ENCODE measurements around the gene ABCA9.

The ABCA9 gene

DNA sequence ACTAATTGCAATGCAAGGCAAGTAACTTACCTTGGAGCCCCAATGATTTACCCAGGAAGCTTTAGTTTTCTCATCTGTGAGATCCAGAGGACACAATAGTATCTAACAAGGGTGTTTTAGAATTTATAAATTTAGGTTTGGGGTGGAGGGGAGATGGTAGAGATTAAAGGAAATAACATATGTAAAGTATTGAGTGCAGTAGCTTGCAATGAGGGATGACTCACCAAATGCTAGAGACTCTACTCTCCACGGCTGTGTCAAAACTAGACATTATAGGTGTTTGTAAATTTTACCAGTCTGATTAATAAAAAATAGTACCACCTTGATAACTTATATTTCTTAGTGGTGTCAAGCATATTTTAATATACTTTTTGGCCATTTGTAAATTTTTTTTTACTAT is 3.7 kb upstream of the ABCA9 start:
- DNase-seq = no peak

DNA sequence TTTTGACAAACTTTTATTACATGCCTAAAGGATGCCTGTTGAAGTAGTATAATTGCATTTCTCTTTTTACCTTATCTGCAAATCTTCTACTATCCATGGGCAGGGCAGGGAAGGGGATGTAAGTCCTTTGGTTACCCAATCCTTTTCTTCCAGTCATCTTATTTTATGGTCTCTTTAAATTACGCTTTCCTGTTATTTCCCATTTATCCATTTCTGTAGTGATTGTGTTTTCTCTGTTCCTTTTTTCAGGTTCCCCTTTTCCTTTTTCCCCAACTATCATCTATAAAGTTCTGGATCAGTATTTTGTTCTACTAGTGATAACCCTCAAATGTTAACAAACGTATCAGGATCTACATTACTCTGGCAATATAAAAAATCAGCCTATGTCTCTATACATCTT is 3.3 kb upstream of the ABCA9 start:
- no peak for DNase-seq

DNA sequence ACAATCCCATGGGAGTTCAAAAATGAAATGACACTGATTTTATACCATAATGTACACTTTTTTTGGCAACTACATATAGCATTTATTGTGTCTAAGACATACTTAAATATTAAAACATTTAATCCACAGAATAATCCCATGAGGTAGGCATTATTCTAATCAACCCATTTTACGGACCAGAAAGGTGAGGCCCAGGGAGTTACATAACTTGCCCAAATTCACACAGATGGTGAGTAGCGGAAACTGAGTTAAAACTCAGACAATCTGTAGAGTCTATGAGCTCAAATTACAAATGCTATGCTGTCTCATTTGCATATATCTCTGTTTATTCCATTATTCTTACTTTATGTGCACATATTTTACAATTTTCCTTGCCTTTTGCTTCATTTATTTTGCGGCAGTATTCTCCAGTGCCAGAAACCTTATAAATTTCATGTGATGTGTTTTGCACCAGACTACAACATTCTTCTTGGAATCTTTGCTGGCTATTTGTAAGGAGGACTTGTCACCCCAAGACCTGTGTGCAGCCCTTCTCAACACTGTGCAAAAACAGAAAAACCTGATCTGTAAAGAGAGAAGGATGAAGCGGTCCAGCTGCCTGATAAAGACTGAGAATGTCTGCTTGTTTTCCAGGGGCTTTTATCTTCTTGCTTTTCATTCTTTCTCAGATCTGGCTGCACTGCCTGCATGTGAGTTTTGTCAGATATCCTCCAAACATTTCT is 2.3 kb upstream of the ABCA9 start:
- no peak for DNase-seq

DNA sequence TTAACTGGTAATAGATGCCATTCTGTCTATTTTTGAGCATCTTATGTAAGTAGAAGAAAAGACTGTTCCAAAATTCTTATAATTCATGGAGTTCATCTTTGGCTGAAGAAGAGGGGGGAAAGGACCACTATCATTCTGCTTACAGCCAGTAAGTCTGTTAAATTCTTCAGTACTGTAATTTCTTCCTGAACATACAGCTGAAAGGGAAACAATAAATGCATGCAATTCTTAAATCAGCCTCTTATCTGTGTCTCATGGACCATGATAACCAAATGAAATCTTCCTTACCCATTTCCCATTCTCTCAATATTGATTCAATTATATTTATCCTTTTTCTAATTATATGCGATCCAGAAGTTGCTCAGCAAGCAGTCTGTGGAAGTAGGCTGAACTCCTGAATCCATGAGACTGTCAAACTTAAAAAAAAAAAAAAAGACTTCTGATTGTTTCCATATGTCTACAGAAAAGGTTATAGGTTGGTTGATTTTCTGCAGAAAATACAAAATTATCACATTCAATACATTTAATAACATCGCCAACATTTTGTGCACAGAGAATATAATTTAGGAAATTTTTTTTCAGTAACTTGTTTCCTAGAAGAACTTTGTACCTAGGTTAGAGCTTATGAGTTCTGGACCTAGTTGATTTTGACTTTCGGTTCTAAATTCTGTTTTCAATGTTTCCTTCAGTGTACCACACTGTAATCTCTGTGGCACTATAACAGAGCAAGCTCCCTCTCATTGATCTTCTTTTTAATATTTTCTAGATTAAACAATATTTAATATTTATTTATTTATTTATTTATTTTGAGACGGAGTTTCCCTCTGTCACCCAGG is 1.2 kb upstream of the ABCA9 start:
- DNase-seq = no peak

DNA sequence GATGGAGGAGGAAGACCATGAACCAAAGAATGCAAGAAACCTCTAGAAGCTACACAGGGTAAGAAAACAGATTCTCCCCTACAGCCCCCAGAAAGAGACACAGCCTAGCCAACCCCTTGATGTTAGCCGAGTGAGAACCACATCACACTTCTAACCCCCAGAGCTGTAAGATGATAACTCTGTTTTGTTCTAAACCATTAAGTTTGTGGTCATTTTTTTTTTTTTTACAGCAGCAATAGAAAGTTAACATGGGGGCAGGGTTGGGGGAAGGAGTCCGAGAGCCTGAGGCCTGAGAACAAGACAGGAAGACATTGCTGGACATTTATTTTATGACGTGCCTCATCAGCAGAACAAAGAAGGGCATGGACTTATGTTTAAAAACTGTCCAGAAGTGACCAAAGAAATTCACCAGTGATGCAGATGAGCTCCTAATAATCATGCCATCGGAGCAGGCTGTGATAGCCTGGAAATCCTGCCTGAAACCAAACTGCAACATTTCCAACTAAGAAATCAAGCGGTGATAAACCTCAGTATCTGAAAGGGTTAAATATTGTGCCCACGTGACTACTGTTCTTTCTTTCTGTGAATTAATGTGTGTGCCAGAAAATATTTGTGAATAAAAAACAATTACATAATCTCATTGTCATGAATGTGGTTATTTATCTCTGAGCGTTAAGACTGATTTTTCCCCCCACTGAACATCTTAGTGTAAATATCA is 1.1 kb downstream of the ABCA9 start:
- DNase-seq = no peak

DNA sequence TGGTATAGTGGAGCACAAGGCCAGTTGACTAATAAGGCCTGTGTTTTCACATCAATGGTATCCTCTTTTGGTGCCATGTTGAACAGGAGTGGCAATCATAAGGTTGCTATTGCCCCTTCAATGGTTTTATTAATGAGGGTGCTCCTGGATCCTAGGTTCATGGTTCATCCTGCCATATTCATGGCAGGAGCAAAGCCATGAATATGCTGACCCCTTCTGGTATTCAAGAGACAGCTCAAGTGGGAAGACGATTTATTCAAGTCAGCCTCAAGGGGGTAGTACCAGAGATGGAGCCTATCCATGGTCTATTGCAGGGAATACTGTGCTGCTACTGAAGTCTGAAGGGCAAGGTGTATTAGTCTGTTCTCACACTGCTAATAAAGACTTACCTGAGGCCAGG is 2.6 kb downstream of the ABCA9 start:
- no peak for DNase-seq

DNA sequence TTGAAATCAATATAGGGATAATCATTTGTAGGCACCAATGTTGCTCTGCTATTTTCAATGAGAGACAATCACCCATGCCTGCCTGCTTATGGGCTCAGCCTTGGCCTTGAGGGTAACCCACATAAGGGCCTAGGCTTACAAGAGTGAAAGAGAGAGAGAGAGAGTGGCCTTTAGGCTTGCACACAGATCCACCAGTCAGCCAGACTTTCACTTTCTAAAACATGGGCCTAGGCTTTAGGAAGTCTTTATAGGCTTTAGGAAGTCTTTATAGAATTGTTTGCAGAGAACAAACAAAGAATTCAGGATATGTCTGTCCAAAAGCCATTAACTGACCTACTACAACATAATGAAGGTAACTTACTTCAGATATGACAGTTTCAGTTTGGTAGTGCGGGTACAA is 3.4 kb downstream of the ABCA9 start:
- no peak for DNase-seq

DNA sequence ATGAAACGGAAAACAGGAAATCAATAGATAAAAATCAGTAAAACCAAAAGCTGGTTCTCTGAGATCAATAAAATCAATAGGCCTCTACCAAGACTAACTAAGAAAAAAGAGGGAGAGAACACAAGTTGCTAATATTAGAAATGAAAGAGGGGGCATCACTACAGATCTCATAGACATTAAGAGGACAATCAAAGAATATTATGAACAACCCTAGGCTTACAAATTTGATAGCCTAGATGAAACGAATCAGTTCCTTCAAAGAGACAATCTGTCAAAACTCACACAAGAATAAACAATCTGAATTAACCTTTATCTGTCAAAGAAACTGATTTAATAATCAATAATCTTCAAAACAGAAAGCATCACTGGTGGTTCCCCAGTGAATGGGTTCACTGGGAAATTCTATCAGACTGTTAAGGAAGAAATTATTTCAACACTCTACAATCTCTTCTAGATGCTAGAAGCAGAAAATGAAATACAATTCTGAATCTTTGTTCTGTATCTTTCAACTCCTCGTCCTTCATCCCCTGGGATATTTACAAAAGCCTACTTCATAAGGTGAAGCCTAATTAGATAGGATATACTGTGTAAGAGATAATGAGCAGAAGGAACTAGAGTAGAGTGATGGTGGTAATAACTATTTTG is 4.4 kb downstream of the ABCA9 start:
- no peak for DNase-seq

DNA sequence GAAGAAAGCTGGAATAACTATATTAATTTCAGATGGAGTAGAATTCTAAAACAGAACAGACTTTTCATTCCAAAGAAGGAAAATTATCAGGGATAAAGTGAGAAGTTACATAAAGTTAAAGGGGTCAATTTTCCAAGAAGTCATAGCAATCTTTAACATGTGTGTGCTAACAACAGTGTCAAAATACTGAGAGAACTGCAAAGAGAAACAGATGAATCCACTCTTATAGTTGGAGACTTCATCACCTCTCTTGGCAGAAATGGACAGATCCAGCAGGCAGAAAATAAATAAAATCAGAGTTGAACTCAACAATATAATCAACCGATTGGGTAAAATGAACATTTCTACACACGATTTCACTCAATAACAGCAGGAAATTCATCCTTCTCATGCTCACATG is 5.4 kb downstream of the ABCA9 start:
- DNase-seq = no peak

DNA sequence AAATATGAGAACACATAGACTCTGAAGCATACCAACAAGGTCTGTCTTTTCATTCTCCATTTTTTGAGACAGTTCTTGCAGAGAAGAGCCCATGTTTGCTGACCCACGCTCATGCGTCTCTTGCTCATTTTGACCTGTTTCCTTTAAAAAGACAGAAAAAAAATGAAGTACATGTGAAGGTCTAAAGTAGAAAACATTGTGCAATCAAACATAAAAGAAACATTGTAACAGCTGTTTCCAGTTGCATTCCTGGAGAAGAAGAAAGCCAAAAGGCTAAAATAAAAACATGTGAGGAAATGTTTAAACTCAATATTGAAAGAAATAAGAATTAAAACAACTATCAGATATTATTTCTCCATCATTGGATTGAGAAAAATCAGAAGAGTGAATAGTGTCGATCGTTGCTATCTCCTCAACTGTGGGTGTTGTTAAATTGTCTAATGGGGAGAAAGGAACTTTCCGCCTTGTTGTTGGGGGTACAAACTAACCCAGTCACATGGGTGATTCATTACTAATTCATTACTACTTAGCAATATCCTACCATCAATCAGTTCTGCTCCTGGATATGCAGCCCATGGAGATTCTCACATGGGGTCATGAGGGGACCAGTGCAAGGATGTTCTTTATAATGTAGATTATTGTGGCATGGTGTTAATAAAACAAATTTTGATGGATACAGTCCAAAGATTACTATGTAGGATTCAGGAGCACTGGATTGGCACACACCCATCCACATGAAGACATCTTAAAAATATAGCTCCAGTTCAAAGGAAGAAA is 9.5 kb downstream of the ABCA9 start:
- no peak for DNase-seq

DNA sequence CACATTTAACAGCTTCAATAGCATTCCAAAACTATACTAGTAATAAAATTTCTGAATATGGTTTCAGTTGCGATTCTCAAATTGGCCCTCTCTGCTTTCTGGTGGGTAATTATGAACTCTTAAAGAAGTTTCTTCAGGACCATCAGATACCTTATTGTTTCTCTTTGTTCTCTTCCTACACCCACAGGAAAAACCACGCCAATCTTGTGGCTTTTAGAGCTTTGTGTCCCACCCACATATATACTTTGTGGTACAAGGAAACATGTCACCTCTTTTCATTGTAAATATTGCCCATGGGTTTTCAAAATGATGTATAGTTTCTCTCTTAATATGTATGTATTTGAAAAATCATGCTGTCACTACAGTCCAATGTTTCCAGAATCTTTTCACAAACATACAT is 12.1 kb downstream of the ABCA9 start:
- DNase-seq = no peak

DNA sequence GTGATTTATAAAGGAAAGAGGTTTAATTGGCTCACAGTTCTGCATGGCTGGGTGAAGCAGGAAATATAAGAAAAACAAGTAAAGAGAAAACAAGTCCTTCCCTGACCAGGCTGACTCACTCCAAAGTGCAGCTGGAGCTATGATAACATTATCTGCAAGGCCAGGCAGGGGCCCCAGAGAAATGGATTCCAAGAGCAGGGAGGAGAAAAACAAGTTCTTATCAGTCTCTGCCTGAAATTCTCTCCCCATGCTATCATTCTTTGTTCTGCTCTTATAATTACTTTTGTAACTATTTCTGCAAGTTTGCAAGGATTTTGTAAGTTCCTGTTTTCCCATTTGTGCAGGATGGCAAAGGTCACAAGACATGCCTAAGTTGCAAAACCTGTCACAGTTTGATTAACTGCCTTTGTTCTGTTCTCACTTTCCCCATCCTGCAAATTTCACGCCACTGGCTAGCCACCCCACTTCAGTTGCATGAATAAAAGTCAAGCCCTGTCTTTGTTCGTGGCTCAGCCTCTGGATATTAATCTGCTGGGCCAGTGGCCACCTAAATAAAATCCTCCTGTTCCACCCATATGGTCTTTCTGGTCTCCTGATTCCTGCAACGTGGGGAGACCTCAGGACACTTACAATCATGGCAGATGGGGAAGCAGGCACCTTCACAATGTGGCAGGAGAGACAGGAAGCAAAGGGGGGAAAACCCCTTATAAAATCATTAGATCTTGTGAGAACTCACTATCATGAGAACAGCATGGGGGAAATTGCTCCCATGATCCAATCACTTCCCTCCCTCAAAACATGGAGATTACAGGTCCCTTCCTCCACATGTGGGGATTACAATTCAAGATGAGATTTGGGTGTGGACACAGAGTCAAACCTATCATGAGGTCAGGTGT is 13.1 kb downstream of the ABCA9 start:
- no peak for DNase-seq

DNA sequence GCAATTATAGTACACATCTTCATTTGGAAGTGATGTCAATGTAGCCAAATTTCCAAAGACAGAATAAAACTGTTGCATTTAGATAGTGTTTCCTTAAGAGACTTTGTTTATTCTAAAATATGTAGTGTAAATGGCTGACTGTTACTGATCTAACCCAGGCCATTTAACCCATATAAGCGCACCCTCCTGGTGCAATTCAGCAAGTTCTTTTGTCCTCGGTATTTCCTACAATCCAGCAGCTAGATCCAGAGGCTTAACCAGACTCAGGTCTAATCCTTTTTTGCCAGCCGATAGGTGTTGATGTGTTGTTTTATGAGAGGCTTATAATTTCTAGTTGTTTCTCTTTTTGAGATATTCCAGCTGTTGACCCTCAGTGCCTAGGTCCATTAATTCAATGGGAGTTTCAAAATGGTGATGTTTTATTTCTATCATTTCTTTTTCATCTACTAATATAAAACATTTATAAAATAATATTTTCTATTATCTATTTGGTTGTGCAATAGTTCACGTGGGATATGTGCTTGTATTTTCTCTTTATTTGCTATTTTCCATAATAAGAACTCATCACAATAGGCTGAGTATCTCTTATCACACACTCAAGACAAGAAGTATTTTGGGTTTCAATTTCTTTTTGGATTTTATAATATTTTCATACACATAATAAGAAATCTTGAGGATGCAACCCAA is 14.5 kb downstream of the ABCA9 start:
- no peak for DNase-seq

DNA sequence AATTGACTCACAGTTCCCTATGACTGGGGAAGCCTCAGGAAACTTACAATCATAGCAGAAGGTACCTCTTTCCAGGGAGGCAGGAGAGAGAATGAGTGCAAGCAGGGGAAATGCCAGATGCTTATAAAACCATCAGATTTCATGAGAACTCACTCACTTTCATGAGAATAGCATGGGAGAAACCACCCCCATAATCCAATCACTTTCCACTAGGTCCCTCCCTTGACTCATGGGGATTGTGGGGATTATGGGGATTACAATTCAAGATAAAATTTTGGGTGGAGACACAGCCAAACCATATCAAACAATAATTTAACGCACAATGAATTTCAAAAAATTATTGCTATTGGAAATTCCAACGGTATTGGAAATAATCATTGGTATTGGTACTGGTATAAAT is 15.1 kb downstream of the ABCA9 start:
- DNase-seq = no peak

DNA sequence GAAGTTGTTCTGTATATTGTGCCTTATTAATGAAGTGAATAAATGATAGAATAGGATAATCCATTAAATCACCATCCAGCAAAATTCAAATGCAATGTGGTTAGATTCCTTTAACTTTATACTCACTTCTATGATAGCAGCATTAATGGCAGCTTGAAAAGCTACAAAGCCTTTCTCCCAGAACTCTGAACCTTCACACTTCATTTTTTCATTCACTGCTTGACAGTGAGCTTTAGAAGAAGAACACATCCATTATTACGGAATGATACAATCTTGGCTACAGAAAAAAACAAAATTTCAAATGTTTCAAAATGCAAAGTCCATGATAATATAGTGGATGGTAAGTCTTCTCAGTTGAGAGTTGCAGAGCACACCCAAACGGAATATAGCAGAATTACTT is 16.4 kb downstream of the ABCA9 start:
- DNase-seq = no peak

DNA sequence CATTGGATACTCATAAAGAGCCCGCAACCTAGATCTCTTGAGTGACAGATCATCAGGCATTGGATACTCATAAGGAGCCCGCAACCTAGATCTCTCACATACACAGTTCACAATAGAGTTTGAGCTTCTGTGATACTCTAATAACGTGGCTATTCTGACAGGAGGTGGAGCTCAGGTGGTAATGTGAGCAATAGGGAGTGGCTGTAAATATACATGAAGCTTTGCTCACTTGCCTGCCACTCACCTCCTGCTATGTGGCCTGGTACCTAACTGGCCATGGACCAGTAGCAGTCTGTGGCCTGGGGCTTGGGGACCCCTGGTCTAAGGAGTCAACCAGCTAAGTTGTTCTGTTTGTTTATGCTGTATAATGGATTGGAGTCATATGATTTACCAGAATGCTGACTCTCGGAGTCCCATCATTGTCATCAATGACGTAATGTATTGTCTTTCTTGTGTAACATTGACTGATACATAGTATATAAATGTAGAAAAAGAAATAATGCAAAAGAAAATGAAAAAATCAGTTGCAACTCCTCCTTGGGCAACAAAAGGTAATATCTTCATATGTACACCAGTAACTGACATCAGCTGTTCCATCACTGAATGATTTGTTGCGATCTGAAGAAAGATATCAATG is 17.5 kb downstream of the ABCA9 start:
- no peak for DNase-seq

DNA sequence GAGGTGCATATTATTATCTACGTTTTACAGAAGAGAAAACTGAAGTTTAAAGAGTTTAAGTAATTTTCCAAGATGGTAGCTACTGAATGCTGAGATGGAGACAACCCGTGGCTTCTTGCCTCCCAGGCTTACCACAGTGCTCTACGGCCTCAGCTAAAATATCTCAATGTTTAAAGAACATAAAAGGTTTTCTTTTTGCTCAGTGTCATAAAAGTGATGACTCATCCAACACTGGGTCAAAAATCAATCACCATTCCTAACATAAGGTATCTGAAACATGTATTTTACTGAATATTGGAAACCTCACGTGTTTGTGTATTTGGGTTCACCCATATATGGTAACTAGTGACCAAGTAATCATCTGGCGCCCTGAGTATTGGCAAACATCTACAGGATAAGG is 18.4 kb downstream of the ABCA9 start:
- DNase-seq = no peak

DNA sequence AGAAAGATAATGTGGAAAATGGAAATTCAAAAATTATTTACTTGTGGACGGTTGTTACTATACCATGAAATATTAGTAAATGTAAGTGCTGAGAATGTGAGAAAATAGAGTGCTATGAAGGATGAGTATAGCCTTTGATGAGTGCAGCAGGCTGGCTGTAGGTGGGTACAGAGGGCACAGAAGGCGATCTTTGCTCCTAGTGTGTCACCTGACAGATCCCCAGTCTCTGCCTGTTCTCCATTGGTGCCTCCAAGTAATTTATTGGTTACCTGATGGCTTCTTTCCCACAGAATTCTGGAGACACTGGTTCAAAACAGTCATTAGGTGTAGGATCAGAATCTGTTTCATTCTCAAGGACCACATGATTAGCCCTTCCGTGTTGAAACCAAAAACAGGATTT is 28.9 kb downstream of the ABCA9 start:
- DNase-seq = no peak

DNA sequence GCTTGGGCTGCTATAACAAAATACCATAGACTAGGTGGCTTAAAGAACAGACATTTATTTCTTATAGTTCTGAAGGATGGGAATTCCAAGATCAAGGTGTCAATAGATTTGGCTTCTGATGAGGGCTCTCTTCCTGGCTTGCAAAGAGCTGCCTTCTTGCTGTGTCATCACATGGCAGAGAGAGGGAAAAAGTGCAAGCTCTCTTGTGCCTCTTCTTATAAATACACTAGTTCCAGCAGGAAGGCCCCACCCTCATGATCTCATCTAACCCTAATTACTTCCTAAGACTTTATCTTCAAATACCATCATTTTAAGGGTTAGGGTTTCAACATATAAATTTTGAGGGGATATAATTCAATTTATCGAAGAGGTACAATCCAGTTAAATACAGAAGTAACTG is 30.6 kb downstream of the ABCA9 start:
- DNase-seq = no peak

DNA sequence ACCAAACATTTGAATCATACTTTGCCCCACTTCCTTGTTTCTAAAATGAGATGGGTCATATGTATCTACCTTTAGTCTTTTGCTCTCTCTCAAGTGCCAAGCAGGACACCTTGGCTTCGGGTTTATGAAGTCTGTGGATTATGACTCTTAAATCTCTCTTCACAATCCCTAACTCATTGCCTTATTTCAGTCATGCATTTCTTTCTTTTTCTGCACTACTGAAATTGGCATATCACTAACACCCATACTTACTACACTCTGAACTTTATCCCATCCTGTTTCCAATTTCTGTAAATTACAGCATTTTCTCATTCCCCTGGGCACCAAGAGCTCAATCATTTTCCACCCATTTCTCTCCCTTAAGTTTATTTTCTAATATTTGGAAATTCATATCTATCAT is 42.0 kb downstream of the ABCA9 start:
- DNase-seq = no peak
